NCI-H2107 (cell line): ENCODE measurements around the gene KIRREL3.
A peak's percentile ranks its signal among the peaks of the same experiment; 100 is the strongest.

Experiments used
- DNase-seq: peaks from one replicate; lab custom pipeline; 2025; lab: John Stamatoyannopoulos, UW

The KIRREL3 gene

GRCh38 chr11:126830216-126830806, 170.3 kb downstream of the KIRREL3 start:
- peak; percentile 46 for DNase-seq

- no peak for DNase-seq
Measured at GRCh38 chr11:126829716-126830115, 170.9 kb downstream of the KIRREL3 start.

DNA sequence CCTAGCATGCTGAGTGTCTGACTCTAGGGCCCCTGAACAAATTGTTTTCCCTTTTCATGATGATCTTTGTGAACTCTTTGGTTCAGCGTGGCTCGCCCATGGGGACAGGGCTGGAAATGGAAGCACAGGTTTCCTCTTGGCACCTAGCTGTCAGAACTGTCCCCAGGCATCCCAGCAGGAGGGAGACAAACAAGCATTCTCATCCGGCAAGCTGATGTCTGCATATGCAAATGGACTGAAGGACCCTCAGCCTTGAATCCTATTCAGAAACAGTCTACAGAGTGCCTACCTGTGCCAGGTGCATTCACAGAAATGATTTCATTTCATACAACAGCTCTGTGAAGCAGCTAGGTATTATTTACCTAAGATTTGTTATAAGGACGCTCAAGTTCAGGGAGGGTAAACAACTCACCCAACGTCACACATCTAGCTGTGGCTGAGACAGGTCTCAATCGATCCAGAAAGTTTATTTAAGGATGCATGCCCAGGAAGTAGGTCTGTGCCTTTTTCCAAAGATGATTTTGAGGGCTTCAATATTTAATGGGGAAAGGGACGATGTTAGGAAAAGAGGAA, 176.4 kb downstream of the KIRREL3 start:
- peak; percentile 65 for DNase-seq

DNA sequence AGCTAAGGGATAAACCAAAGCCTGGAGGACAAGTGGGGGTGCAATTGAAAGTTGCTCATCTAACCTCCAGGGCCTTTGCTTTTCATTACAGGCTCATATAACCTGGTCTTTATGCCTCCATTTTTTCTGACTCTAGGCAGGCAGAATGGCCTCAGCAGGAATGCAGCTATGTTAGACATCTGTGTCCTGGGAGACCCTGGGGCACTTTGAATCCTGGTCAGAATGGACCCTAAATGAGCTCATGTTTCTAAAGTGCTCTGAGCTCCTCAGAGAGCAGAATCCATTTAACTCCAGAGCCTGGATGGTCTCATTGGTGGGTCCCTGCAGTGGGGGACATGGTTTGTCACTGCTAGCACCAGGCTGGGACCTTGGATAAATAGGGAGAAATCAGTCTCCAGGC, 177.3 kb downstream of the KIRREL3 start:
- DNase-seq = no peak

- DNase-seq = no peak
Measured at GRCh38 chr11:126821827-126822226, 178.7 kb downstream of the KIRREL3 start.

DNA sequence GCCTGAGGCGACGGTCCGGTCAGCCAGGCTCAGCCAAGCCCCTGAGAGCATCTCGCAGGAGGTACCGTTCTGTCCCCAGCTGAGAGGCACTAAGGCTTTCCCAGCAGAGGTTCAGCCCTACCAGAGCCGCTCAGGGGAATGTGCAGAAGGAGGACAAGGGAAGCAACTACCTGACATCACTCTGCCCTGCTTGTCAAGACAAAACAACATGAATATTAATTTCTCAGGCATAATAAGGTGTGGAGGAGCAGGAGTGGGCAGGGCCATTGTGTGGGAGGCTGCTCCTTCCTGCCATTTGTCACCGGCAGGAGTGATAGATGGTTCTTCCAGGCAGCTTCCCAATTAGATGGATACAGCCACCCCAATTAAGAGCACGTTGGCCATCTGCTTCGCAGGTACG, 181.4 kb downstream of the KIRREL3 start:
- DNase-seq = no peak

- DNase-seq = no peak
Measured at GRCh38 chr11:126817523-126818450, 182.8 kb downstream of the KIRREL3 start.

DNA sequence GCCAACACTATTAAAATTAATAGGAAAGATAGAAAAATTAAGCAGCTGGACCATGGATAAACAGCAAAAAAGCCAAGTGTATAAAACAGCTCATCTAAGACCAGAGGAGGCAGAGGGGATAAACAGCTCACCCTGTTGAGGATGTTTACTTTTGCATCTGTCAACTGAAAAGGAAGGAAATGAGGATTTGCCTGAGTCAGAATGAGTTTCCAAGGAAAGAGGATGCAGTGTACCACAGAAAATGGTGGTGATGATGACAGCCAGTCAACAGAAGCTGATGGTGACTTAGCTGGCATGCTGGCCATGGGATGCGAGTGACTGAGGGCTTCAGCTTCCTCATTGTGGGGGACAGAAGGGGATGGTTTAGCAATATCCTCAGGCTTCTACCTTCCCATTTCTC, 183.5 kb downstream of the KIRREL3 start:
- DNase-seq = no peak

- peak; percentile 54 for DNase-seq
Measured at GRCh38 chr11:126816645-126817044, 183.9 kb downstream of the KIRREL3 start.

- DNase-seq = no peak
Measured at GRCh38 chr11:126815111-126815510, 185.5 kb downstream of the KIRREL3 start.

GRCh38 chr11:126810776-126811175, 189.8 kb downstream of the KIRREL3 start:
- DNase-seq = no peak

- DNase-seq = no peak
Measured at GRCh38 chr11:126809514-126810289, 190.9 kb downstream of the KIRREL3 start.

DNA sequence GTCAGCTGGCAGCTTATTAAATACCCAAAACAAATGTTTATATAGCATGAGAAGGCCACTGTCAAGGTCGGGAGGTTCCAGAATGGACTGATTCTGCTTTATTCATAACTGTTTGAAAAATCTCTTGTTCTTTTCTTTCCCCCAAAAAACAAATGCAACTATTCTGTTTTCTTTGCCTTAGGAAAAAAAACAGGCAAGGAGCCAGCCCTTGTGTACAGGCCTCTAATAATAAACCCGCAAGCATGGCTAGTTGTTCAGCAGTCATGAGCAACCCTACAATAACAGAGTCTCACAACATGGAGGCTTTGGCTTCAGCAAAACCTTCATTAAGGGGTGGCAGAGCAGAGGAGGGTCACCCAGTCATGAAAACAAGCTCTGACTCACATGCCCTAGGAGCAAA, 191.7 kb downstream of the KIRREL3 start:
- no peak for DNase-seq

DNA sequence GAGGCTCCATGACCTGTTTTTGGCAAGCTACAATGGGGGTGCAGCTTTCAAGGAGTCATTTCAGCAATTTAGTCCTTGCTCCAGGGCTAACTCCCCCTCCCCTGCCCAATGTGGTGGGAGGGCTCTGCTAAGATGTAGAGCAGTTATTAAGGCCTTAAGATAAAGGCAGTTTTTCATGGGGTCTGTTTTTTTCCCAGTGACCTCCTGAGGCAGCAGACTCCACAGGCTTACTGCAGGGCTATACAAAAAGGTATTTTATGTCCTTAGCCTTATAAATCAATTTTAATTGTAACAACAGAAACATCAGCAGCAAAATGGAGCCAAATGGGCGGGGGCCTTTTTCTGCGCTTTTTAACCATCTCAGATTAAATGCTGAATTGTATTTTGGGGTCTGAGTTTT, 192.3 kb downstream of the KIRREL3 start:
- DNase-seq = no peak

- DNase-seq = no peak
Measured at GRCh38 chr11:126805870-126806269, 194.7 kb downstream of the KIRREL3 start.

DNA sequence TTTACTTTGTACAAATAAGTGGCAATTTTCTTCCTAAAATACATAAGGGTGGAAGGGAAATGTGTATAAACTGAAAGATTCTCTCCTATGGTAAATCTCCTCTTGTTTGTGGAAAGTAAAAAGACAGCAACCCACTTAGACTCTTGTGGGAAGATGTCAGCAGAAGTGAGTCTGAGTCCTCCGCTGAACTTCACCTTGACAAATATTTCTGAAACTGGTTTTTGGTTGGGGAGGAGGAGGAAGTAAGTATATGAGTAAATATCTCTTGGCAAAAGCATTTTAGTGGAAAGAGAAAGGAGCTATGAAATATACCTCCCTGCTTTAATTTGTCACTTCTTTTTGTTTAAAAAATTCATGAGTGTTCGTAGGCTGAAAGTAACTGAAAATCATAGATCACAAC, 196.2 kb downstream of the KIRREL3 start:
- DNase-seq = no peak

DNA sequence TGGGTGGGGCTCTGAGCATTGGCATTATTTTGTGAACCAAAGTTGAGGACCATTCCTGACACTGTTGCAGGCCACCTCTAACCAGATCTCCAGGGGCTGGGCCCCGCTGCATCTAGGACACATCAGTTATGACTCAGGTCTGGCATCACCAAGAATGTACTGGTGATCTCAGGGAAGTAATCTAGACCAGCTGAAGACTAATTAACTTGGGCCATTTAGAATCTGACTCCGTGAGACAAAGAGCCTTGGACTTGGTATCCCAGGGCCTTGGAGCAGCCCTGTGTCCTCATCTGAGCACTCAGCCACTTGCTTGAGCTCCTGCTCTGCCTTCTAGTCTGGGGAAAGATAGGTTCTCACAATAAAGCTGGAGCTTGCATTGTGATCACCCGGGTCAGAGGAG, 200.6 kb downstream of the KIRREL3 start:
- DNase-seq = no peak

GRCh38 chr11:126797457-126798169, 203.0 kb downstream of the KIRREL3 start:
- DNase-seq = no peak

- DNase-seq = no peak
Measured at GRCh38 chr11:126793596-126793995, 207.0 kb downstream of the KIRREL3 start.

DNA sequence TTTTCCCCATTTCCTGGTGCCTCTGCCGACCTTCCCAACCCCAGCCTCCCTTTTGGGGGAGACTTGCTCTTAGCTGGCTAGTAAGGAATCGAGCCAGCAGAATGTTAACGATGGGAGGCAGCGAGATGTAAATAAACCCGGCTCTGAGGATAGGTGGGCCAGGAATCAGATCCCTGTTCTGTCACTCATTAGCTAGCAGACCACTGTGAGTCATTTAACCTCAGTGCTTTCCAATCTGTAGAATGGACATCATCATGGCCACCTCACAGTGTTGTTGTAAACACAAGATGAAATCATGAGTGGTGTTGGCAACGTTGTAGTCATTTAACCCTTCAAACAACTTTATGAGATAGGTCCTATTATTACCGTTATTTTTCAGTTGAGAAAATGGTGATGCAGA, 208.6 kb downstream of the KIRREL3 start:
- no peak for DNase-seq

DNA sequence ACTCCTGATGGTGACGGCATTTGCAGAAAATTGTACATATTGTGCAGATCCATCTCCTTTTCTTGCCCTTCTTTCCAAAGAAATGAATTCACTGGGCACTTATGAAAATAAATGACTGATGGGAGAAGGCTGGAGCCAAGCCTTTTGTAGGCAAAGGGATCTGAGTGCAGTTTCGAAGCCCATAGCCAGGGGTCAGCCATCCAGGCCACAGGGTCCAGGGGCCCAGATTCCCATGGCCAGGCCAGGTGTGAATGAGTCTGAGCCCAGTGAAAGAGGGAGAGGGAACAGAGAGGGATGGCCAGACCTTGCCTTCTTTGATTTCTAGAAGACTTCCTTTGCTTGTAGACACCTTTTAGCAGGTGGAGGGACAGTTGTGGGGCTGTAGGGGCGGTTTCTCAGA, 209.1 kb downstream of the KIRREL3 start:
- DNase-seq = no peak
